Stimulated activated CD8-positive, alpha-beta memory T cell treated with anti-CD3 and anti-CD28 coated beads, Interleukin-7, amount 100 ng/mL, for 24 hours (primary cell): Measurements from ENCODE around the gene MET.
A peak's percentile ranks its signal among the peaks of the same experiment; 100 is the strongest.
"Not testable (repeated sequence)": the region's sequence is repeated elsewhere in the genome, so short reads cannot be mapped to it uniquely, and the experiment has no call there.

Experiments used
- DNase-seq: peaks from one replicate; pipeline ENCODE4 v3.0.0-alpha.2; 2020; ENCODE audit warnings: low read depth

The MET gene

DNA sequence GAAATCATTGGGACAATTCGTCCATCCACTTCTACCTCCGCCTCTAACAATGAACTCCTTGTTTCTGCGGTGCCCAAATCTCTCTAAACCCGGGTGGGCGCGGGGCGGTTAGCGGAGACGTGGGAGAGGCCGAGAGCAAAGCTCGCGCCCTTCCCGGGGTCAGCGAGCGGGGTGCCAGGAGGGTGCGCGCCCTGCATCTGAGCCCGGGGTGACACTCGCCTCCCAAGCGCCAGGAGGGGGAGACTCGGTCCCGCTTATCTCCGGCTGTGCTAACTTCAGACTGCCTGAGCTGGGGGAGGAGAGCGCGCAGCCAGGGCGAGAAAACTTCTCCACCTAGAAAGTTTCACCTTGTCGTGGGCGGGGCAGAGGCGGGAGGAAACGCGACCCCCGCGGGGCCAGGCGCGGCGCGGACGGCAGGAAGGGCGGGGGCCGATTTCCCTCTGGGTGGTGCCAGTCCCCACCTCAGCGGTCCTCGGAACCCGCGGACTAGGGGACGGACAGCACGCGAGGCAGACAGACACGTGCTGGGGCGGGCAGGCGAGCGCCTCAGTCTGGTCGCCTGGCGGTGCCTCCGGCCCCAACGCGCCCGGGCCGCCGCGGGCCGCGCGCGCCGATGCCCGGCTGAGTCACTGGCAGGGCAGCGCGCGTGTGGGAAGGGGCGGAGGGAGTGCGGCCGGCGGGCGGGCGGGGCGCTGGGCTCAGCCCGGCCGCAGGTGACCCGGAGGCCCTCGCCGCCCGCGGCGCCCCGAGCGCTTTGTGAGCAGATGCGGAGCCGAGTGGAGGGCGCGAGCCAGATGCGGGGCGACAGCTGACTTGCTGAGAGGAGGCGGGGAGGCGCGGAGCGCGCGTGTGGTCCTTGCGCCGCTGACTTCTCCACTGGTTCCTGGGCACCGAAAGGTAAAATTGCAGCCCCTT lies at the start of gene MET:
Gene MET, plus strand, starts transcription at position 516 of the 915 bp plus-strand sequence. CDS start 26,889 bp downstream, outside the sequence.
- DNase-seq, result peak; percentile 3

DNA sequence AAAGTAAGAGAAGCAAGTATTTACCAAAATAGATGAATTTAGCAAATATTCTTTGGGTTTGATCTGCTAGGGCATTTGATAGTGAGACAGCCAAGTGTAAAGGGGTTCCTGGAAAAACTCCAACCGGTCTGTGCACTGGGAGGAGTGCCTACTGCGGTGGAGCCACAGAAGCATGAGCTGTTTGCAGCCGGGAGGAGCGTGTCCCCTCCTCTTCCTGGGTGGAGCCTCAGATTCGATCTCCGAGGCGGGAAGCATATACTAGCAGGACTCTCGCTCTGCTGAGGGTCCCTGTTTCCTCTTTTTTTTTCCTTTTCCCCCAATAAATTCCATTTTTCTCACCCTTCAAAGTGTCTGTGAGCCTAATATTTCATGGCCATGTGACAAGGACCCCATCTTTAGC lies 45.1 kb upstream of the MET start:
- DNase-seq, result no peak

DNA sequence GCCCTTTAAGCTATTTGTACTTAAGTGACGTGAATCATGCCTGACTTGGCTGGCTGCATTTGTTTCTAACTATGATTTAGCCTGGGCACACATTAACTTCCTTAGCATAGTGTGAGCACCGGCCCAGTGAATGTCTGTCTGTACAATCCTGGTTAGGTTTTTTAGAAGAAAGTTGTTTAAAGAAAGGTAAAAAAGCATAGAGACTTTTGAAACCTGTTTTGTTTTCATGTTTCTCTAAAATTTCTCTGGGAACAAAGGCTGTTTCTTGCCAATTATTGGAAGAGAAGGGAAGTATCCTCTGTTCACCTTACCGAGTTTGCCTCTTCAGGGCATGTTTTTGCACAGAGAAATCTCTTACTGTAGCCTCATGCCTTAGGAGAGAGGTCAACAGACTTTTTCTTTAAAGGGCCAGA lies 42.9 kb upstream of the MET start:
- DNase-seq, result no peak

DNA sequence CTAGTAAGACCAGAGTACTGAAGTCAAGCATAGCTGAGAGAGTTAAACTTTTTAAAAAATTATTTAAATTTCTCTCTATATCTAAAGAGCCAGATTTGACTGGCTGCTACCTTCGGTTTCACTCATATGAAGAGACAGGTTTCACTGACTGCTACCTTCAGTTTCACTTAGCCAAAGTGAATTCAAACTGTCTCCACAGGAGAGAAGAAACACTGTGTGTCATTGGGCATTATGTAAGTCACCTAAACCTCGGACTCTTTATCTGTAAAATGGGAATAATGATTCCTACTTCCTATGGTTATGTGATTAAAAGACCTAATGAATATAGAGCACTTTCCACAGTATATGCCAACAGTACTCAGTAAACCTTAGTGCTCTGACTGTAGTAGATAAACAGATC lies 41.6 kb upstream of the MET start:
- DNase-seq, result no peak

DNA sequence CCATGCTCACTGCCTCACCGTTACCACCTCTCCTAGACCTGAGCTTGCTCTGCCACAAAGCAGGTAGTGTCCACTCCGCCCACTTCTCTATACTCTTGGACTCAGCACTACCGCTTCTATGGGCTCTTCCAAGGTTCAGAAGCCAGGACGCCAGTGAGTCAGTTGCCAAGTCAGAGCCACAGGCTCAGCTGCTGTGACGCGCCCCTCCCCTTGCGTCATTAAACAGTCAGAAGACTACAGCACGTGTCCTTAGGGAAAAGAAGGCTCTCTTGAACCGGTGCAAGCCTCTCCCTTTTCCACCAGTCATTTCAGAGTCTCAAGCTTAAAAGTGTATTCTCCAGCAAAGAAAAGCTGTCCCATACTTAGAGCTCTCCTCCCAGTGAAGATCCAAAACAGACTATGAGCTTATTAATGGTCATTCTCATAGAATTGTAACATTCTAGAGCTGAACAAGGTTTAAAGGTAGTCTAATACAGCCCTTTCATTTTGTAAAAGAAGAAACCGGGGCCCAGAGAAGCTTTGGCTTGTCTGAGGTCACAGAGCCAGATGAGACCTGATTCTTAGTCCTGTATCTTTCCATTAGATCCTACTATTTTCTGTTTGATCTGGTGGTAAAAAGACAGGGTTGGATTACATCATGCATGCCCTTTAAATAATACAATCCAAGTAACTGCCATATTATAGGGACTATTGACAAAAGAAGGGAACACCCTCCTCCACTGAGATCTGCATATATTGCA lies 40.9 kb upstream of the MET start:
- no peak for DNase-seq

DNA sequence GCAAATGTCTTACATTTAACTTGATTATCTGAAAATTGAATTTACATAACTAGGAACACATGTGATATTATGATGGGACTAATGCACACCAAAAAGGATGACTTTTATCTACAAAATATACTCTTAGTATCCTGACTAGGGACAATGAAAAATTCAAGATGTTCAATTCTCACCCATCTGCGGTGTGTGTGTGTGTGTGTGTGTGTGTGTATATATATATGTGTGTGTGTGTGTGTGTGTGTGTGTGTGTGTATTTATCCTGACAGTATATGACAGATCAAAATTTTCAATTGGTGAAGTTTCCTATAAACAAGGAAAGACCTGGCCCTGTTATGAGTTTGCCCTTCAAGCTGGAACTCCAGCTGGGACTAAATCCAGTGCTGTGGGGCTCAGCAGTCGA lies 40.3 kb upstream of the MET start:
- DNase-seq, result no peak

DNA sequence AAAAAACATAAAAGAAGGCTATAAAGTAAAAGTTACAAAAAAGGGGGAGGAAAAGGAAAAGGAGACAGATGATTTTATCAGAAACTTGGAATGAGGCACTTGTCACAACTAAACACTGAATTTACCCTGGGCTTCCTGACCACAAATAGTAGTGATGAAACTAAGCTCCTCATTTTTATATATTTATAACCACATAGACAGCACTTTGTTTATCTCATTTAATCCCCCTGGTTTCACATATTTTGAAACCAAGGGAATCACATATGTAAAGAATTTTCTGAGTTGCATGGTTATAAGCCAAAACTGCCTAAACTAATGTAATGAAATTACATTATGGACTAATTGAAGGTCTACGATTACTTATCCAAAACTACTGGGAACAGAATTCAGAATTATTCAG lies 39.6 kb upstream of the MET start:
- no peak for DNase-seq

DNA sequence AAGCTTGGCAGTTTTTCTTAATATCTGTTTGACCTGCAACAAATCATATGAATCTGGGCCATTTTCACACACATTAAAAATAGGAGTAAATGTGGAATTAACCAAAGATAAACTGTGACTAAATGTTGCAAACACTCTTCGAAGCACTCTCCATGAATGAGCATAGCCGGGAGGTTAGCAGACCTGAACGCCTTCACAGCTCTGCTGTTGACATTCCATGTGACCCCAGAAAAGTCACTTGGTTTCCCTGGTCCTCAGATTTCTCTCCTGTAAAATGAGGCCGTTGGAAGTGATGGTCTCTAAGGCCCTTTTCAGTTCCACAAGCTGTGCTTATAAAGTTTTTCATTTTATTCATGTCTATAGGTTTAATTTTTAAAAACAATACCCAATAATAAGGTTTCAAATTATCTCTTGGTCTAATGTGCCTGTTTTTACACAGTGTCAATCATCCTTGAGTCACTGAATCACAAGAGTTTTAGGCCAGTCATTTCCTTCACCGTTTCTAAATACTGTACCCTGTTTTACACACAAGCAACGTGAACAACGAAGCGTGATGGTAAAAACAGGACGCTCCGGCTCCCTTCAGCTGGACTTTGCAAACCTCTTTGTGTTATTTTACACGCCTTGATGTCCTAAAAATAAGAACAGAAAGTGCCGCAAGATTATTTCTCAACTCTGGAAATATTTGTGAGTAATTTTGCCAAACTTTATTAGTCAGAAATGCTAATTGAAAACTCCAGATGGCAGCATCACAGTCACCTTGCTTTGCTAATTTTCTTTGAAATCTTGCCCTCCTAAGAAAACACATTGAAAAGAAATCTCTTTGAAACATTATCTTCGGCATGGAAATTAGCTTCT lies 38.6 kb upstream of the MET start:
- no peak for DNase-seq

DNA sequence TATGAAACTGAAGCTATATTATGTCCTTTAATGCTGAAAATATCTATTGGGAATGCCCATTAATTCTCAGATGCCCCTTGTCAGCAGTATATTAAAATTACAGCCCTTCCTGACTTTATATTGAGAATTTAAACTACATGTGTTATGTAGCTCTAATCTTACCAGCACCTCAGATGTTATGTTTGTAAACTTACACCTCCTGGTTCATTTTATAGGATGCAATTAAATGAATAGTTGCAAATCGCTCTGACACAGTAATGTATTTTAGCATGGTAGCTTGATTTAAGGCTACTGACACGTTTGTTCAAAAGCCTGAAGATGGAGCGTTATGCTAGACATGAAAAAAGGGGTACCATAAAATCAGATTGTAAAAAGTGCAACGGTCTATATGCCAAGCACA lies 35.0 kb upstream of the MET start:
- DNase-seq, result no peak

DNA sequence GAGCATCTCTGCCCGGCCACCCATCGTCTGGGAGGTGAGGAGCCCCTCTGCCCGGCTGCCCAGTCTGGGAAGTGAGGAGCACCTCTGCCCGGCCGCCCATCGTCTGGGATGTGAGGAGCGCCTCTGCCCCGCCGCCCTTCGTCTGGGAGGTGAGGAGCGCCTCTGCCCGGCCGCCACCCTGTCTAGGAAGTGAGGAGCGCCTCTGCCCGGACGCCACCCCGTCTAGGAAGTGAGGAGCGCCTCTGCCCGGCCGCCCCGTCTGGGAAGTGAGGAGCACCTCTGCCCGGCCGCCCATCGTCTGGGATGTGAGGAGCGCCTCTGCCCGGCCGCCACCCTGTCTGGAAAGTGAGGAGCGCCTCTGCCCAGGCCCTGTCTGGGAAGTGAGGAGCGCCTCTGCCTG lies 33.4 kb upstream of the MET start:
- DNase-seq, result not testable (repeated sequence)

DNA sequence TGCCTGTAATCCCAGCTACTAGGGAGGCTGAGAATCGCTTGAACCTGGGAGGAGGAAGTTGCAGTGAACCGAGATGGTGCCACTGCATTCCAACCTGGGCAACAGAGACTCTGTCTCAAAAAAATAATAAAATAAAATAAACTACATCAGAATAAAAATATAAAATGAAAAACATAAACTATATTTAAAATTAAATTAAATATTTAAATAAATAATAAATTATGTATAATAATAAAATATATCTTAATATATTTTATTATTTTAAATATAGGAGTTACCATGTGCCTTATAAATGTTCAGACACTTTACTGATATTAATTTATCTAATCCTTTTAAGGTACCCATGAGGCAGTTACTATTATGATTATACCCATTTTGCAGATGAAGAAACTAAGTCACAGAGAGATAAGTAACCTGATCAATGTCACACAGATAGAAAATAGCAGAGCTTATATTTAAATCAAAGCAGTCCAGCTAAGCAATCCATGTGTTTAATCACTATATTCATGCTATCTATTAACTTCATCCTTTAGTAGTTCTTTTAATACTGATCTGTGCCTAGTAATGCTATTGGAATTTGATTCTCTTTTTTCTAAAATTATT lies 30.3 kb upstream of the MET start:
- DNase-seq, result no peak

DNA sequence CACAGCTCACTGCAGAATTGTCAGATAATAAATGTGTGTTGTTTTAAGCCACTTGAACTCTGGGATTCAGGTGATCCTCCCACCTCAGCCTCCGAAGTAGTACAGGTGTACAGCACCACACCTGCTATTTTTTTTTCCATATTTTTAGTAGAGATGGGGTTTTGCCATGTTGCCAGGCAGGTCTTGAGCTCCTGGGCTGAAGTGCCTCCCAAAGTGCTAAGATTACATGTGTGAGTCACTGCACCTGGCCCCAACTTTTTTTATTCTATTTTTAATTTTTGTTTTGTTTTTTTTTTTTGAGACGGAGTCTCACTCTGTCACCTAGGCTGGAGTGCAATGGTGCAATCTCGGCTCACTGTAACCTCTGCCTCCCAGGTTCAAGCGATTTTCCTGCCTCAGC lies 28.8 kb upstream of the MET start:
- not testable (repeated sequence) for DNase-seq

DNA sequence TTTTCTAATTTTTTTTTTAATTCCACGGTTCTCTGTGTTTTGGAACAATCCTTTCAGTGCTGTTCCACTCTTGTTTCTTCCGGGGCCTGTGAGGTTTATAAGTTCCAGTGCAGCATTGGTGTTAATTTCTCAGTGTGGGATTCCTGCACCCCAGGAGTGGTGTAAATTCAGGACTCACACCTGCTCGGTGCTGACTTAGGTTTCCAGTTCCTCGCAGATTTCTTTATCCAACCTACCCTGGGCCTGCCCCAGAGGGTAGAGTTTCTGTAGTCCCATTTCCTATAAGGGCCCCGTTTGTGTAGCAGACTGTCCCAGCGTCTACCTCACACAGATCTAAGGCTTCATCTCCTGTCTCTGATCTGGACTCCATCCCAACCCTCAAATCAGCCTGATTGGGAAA lies 27.4 kb upstream of the MET start:
- no peak for DNase-seq

DNA sequence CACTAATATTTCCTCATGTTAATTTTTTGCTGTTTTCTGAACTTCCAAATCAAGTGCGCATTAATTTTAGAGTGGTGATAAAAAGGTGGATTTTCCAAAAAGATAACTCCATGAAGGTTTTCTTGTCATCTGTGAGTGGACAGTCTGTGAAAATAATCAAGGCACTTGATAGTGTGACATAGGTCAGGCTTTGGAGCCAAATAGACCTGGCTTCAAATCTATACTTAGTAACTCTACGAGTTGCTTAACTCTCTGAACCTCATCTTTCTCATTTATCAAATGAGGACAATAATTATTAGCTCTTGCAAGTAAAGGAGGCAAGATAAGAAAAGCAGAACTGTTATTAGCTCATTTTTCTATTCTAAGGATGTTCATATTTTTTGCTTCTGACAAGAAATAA lies 24.7 kb upstream of the MET start:
- no peak for DNase-seq

DNA sequence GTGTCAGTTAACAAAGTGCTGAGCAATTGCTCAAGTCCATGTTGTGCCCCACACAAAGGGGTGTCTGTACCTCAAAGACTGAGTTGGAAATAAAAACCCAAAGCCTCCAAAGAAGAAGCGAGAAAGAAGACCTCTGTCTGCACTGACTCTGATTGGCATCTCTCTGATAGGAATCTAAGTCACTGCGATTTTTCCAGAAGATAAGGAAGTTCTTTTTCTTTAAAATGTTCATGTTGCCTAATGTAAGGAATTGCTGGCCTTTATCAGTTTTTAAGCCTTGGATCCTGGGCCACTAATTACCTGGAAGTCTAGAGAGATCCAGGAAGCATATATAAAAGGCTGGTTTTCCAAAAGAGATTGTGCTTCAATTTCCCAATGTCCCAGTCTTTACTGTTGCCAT lies 24.1 kb upstream of the MET start:
- no peak for DNase-seq

DNA sequence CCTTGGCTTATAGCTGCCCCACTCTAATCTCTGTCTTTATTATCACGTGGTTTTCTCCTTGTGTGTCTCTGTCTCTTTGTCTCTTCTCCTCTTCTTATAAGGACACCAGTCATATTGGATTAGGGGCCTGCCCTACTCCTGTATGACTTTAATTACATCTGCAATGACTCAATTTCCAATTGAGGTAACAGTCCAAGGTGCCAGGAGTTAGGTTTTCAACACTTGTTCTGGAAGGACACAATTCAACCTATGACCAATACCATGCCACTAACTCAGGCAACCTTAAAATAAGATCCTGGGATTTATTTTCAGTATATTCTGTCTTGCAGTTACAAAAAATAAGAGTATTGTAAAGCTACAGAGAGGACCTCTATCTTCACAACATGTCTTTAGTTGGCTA lies 21.6 kb upstream of the MET start:
- no peak for DNase-seq

DNA sequence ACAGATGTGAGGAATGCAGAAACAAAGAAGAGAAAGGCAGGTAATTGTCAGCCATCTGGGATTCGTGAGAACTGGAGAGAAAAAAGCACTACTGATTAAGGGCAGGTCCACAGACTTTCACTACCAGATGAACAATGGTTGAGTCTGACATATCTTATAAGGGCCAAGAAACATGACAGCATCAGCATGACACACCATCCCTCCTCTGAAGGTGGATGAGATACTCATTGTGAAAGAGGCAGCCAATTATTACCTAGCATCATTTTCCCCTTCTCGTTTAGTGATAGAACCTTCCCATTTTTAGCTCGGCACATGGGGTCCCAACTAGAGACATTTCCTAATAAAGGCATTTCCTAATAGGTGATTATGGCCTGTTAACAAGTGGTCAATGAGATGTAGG lies 19.2 kb upstream of the MET start:
- no peak for DNase-seq

DNA sequence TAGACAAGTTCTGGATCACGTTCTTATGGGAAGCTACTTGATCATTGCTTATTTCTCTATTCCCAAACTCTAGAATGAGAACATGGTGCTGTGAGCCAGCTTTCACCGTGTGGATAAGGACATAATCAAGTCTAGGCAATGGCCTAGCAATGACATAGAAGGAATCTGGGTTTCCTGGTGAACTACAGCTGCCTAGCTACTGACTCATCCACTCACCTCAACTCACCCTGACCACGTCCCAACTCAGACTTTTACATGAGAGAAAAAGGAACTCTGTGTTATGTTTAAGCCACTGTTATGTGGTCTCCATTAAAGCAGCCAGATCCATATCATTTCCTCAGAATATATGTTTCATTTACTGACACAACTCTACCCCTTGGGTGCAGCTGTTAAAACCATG lies 18.8 kb upstream of the MET start:
- no peak for DNase-seq

DNA sequence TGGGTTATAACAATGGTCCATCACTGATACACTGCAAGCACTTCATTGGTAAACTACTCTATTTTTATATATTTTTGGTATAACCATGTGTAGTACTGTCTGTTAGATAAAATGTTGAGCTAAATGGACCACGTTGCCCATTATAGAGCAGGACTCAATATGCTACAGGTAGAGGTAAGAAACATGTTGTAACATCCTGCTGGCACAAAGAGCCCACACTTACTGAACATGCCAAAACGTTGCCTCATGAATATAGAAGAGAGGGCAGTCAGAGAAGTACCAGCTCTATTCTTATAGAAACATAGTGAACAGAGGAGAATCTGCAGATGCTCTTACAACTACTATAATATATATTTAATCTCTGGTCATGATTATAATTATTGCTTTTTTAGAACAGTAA lies 18.4 kb upstream of the MET start:
- DNase-seq, result no peak

DNA sequence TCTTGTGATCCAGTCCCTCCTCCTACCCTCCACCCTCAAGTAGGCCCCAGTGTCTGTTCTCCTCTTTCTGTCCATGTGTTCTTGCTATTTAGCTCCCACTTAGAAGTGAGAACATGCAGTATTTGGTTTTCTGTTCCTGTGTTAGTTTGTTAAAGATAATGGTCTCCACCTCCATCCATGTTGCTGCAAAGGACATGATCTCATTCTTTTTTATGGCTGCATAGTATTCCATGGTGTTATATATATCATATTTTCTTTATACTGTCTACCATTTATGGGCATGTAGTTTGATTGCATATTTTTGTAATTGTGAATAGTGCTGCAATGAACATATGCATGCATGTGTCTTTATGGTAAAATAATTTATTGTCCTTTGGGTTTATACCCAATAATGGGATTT lies 12.7 kb upstream of the MET start:
- DNase-seq, result not testable (repeated sequence)

DNA sequence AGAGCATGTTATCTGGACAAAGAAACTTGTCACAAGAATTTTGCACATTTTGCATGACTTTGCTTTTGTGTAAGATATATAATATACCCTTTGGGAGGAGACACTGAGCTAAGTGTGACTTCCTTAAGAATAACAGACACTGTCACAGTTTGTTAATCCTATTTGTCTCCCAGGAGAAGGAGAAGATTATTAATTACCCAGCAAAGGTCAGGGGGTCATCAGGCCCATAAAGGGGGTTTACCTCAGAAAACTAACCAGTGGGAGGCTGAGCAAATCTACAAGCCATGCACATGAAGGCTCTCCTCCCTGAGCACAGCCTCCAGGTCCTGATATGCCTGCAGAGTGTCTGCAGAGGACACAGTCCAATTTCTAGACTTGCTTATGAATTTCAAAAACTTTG lies 10.1 kb upstream of the MET start:
- DNase-seq, result no peak

DNA sequence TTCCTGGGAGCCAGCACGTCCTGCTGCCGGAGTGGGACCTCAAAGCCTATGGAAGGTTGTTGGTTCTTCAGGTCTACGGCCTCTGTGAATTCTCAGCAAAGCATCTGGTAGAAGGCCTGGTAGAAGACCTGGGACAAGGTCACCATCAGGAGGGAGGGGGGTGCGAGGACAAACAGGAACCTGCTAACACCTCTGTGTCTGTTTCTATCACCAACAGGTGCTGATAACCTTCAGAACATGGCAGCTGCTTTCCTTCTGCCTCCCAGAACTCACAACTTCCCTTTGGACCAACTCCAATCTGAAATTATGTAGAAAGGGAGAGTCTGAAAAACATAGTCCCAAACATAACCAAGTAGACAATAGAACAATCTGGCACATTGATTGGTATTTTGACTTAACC lies 8.3 kb upstream of the MET start:
- no peak for DNase-seq
